GM12891 (cell line): ENCODE results near the gene PCSK6.

Source experiments
- DNase-seq: peaks from one replicate; pipeline ENCODE4 v3.0.0; 2011; ENCODE audit warnings: low spot score; ENCODE audit not compliant: insufficient read length
- FAIRE-seq: peaks from 2 replicates; lab custom pipeline; 2011; peaks lifted over from hg19 to GRCh38; lab: Jason Lieb, UNC
- PAX5 ChIP-seq: IDR thresholded peaks from 2 replicates; pipeline ENCODE4 v1.6.1; 2011; ENCODE audit warnings: low read length, moderate library complexity, mild to moderate bottlenecking; ENCODE audit not compliant: insufficient read depth, severe bottlenecking
- POLR2A ChIP-seq: IDR thresholded peaks from 2 replicates; pipeline ENCODE4 v1.6.1; 2011; ENCODE audit warnings: low read depth, low read length, control low read depth
- POLR2AphosphoS5 ChIP-seq: IDR thresholded peaks from 2 replicates; pipeline ENCODE4 v1.6.1; 2011; ENCODE audit warnings: low read depth, low read length, control low read depth
- POU2F2 ChIP-seq: IDR thresholded peaks from 2 replicates; pipeline ENCODE4 v1.6.1; 2011; ENCODE audit warnings: low read depth, mild to moderate bottlenecking, control low read depth, low read length, moderate library complexity
- SPI1 ChIP-seq: IDR thresholded peaks from 2 replicates; pipeline ENCODE4 v1.6.1; 2011; ENCODE audit warnings: low read depth, low read length, control low read depth
- TAF1 ChIP-seq: IDR thresholded peaks from 2 replicates; pipeline ENCODE4 v1.6.1; 2011; ENCODE audit warnings: low read depth, low read length, control low read depth

PCSK6 gene

GRCh38 chr15:101511717-101512116, 22.2 kb upstream of the PCSK6 start:
- no peak for TF ChIP-seq POU2F2
- TF ChIP-seq SPI1 = no peak
- no peak for TF ChIP-seq TAF1
- TF ChIP-seq POLR2AphosphoS5 = no peak
- TF ChIP-seq PAX5 = no peak
- no peak for TF ChIP-seq POLR2A
- FAIRE-seq (no peak), DNase-seq (no peak)

DNA sequence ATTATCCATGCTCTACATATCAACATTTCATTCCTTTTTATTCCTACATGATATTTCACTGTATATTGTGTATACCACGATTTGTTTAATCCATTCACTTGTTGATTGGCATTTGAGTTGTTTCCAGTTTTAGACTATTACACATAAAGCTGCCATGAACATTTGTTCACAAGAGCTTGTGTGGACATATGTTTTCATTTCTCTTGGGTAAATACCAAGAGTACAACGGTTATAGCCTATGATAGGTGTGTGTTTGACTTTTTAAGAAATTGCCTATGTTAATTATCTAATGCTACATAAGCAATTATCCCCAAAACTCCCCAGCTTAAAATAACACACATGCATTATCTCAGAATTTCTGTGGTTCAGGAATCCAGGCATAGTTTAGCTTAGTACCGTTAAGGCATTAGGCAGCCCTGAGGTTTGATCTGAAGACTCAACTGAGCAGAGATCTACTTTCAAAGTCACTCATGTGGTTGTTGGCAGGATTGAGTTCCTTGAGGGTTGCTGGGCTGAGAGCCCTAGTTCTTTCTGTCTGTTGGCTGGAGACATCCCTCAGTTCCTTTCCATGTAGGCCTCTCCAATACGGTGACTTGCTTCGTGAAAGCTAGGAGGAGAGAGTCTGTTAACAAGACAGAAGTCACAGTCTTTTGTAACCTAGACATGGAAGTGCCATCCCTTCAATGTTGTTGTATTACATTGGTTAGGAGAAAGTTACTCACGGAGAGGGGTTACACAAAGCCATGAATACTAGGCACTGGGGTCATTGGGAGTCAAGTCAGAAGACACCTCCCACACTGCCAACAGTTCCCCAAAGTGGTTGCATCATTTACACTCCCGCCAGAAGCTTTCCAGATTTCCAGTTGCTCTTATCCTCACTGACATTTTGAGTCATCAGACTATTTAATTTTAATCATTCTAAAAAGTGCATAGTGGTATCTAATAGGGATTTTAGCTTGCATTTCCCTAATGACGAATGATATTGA, 21.0 kb upstream of the PCSK6 start:
- FAIRE-seq (no peak), DNase-seq (no peak)
- TF ChIP-seq POLR2AphosphoS5 = no peak
- no peak for TF ChIP-seq POU2F2
- TF ChIP-seq PAX5 = no peak
- TF ChIP-seq SPI1 = no peak
- TF ChIP-seq TAF1 = no peak
- TF ChIP-seq POLR2A = no peak

- FAIRE-seq (no peak), DNase-seq (no peak)
- TF ChIP-seq SPI1 (no peak), TAF1 (no peak), POLR2A (no peak), PAX5 (no peak), POLR2AphosphoS5 (no peak), POU2F2 (no peak)
Observed at GRCh38 chr15:101509279-101509678, 19.8 kb upstream of the PCSK6 start.

GRCh38 chr15:101506491-101506890, 17.0 kb upstream of the PCSK6 start:
- TF ChIP-seq POLR2AphosphoS5 = no peak
- no peak for TF ChIP-seq POLR2A
- no peak for TF ChIP-seq SPI1
- no peak for TF ChIP-seq POU2F2
- no peak for TF ChIP-seq PAX5
- TF ChIP-seq TAF1 = no peak
- no peak for FAIRE-seq
- DNase-seq = no peak

- TF ChIP-seq POLR2AphosphoS5 = no peak
- no peak for TF ChIP-seq PAX5
- no peak for TF ChIP-seq SPI1
- TF ChIP-seq POU2F2 = no peak
- TF ChIP-seq TAF1 = no peak
- no peak for TF ChIP-seq POLR2A
- no peak for DNase-seq
- no peak for FAIRE-seq
Observed at GRCh38 chr15:101505610-101506337, 16.3 kb upstream of the PCSK6 start.

GRCh38 chr15:101504866-101505609, 15.5 kb upstream of the PCSK6 start:
- TF ChIP-seq PAX5 (no peak), POLR2A (no peak), SPI1 (no peak), POLR2AphosphoS5 (no peak), TAF1 (no peak), POU2F2 (no peak)
- FAIRE-seq = no peak
- DNase-seq = no peak

- FAIRE-seq (no peak), DNase-seq (no peak)
- no peak for TF ChIP-seq PAX5
- no peak for TF ChIP-seq SPI1
- TF ChIP-seq POU2F2 = no peak
- no peak for TF ChIP-seq POLR2AphosphoS5
- no peak for TF ChIP-seq TAF1
Observed at GRCh38 chr15:101504373-101504772, 14.9 kb upstream of the PCSK6 start.

DNA sequence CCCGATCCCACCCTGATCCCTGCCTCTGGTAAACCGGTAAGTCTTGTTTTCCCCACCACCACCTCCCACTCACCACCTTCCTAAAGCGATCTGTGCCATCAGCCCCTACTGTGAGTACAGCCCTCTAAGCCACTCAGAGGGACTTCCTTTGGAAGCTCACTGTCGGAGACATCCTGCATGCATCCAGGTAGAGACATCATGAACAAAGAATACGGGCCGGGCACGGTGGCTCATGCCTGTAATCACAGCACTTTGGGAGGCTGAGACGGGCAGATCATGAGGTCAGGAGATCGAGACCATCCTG, 13.7 kb upstream of the PCSK6 start:
- TF ChIP-seq POU2F2 (no peak), TAF1 (no peak), POLR2AphosphoS5 (no peak), POLR2A (no peak), PAX5 (no peak), SPI1 (no peak)
- DNase-seq (no peak), FAIRE-seq (no peak)
